ENCODE measurements around the gene ZNF599.
"Not testable (repeated sequence)": the region's sequence is repeated elsewhere in the genome, so short reads cannot be mapped to it uniquely, and the experiment has no call there.

The ZNF599 gene

GRCh38 chr19:34772697-34773554 is at the start of gene ZNF599:
Gene ZNF599, minus strand, starts transcription at chr19:34773215. Its CDS starts 374 bp downstream, at chr19:34772841.
- peaks cover 5% of the 10 kb centered on the region for H3K27me3 ChIP-seq (ENCODE audit: control insufficient read depth, insufficient read depth, low read length)
- H3K36me3 ChIP-seq (ENCODE audit: control insufficient read depth, low read depth, low read length), result no peaks in the 10 kb centered on the region
- no peaks in the 10 kb centered on the region for H3K4me1 ChIP-seq (ENCODE audit: control insufficient read depth, low read depth, low read length)
- no peak within 1 kb of the TSS for H3K27ac ChIP-seq (ENCODE audit: low read length)
- no peaks in the 10 kb centered on the region for H3K9me3 ChIP-seq (ENCODE audit: control insufficient read depth, low read depth, low read length)
- H3K4me3 ChIP-seq (ENCODE audit: low read length), result peak within 1 kb of the TSS; percentile 78
- H3K9ac ChIP-seq (ENCODE audit: low read length), result peak within 1 kb of the TSS; percentile 41

GRCh38 chr19:34818270-34818669 is 45.3 kb upstream of the ZNF599 start:
- Histone ChIP-seq H3K4me1 (ENCODE audit: control insufficient read depth, low read depth, low read length) (no peaks in the 10 kb centered on the region), H3K27me3 (ENCODE audit: control insufficient read depth, insufficient read depth, low read length) (no peaks in the 10 kb centered on the region), H3K4me3 (ENCODE audit: low read length) (no peak overlapping the region), H3K36me3 (ENCODE audit: control insufficient read depth, low read depth, low read length) (no peaks in the 10 kb centered on the region), H3K9me3 (ENCODE audit: control insufficient read depth, low read depth, low read length) (no peaks in the 10 kb centered on the region), H3K27ac (ENCODE audit: low read length) (no peak overlapping the region), H3K9ac (ENCODE audit: low read length) (no peak overlapping the region)

DNA sequence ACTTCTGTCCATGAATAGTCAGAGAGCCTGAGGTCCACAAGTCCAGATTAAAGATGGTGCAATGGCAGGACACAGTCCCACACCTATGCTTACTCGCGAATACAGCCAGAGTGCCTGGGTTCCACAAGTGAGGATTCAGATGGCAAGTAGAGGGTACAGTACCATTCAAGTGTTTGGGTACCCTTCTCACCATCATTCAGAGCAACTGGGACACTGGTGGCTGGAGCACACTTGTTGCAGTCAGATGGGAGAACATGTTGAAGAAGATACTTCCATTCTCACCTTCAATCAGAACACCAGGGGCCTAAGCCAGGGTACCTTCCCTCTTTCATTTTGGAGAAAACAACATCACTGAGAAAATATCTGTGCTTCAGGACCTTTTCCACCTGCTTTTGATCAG is 43.7 kb upstream of the ZNF599 start:
- Histone ChIP-seq H3K36me3 (ENCODE audit: control insufficient read depth, low read depth, low read length) (no peaks in the 10 kb centered on the region), H3K4me3 (ENCODE audit: low read length) (no peak overlapping the region), H3K27me3 (ENCODE audit: control insufficient read depth, insufficient read depth, low read length) (no peaks in the 10 kb centered on the region), H3K9me3 (ENCODE audit: control insufficient read depth, low read depth, low read length) (no peaks in the 10 kb centered on the region), H3K9ac (ENCODE audit: low read length) (no peak overlapping the region), H3K4me1 (ENCODE audit: control insufficient read depth, low read depth, low read length) (no peaks in the 10 kb centered on the region), H3K27ac (ENCODE audit: low read length) (no peak overlapping the region)

- Histone ChIP-seq H3K9me3 (ENCODE audit: control insufficient read depth, low read depth, low read length) (peaks cover 4% of the 10 kb centered on the region), H3K27me3 (ENCODE audit: control insufficient read depth, insufficient read depth, low read length) (no peaks in the 10 kb centered on the region), H3K36me3 (ENCODE audit: control insufficient read depth, low read depth, low read length) (no peaks in the 10 kb centered on the region), H3K4me1 (ENCODE audit: control insufficient read depth, low read depth, low read length) (no peaks in the 10 kb centered on the region), H3K9ac (ENCODE audit: low read length) (no peak overlapping the region), H3K4me3 (ENCODE audit: low read length) (no peak overlapping the region), H3K27ac (ENCODE audit: low read length) (no peak overlapping the region)
Measured at GRCh38 chr19:34808566-34808965, 35.6 kb upstream of the ZNF599 start.

DNA sequence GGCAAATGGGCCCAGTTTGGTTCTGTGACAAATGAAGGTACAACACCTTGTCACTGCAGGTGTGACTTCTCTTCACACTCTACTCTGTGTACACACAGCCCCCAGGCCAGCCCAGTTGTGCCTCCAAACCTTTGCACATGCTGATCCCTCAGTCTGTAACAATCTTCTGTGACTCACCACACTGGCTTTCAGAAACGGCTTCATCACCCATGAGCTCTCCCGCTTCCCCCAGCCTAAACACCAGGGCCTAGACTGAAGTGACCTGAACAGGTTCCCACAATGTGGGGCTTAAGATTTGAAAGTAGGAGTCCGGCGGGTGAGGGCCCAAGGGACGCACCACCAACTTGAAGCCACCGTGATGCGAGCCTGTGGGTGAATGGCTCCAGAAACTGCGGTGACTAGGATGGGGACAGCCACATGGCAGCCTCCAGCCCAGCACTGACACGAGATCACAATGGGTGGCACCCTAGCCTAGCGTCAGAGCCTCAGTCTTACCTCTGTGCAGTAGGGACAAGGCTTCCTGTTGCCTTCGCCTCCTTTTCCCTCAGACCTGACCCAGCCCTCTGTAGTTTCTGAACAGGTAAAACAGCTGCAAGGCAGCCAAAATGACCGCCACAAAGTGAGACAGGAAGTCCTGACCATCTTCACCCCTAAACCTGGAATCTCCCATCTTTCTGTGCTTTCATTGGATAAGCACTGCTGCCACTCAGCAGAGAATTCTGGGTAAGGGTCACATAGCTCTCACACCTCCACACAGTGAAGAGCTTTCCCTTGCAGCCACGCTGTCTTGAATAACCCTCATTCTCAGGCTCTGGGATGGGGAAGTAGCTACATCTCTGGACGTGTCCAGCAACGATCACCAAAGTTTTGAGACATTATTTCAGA is 34.2 kb upstream of the ZNF599 start:
- H3K27ac ChIP-seq (ENCODE audit: low read length), result no peak overlapping the region
- H3K27me3 ChIP-seq (ENCODE audit: control insufficient read depth, insufficient read depth, low read length), result no peaks in the 10 kb centered on the region
- no peaks in the 10 kb centered on the region for H3K4me1 ChIP-seq (ENCODE audit: control insufficient read depth, low read depth, low read length)
- H3K9me3 ChIP-seq (ENCODE audit: control insufficient read depth, low read depth, low read length), result peaks cover 4% of the 10 kb centered on the region
- H3K4me3 ChIP-seq (ENCODE audit: low read length), result no peak overlapping the region
- no peak overlapping the region for H3K9ac ChIP-seq (ENCODE audit: low read length)
- H3K36me3 ChIP-seq (ENCODE audit: control insufficient read depth, low read depth, low read length), result no peaks in the 10 kb centered on the region

DNA sequence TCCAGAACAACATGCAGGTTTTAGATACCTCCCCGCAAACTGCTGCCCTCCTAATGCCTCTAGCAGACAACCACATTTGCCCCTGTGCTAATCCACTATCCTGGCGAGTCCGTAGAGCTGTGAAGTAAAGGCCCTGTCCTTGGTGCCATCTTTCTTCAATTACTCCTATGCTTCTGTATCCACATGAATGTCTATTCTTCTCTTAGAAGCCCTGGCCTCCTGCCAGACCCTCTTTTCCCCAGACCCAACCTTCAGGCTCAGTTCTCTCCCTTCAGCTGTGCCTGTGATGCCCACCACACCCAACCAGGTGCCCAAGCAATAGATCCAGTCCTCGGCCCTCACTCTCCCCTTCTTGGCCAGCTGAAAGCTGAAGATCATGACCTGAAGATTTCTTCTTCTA is 31.1 kb upstream of the ZNF599 start:
- Histone ChIP-seq H3K4me3 (ENCODE audit: low read length) (no peak overlapping the region), H3K4me1 (ENCODE audit: control insufficient read depth, low read depth, low read length) (no peaks in the 10 kb centered on the region), H3K9ac (ENCODE audit: low read length) (no peak overlapping the region), H3K27ac (ENCODE audit: low read length) (no peak overlapping the region), H3K27me3 (ENCODE audit: control insufficient read depth, insufficient read depth, low read length) (no peaks in the 10 kb centered on the region), H3K9me3 (ENCODE audit: control insufficient read depth, low read depth, low read length) (peaks cover 10% of the 10 kb centered on the region), H3K36me3 (ENCODE audit: control insufficient read depth, low read depth, low read length) (no peaks in the 10 kb centered on the region)

- not testable (repeated sequence) for H3K4me3 ChIP-seq (ENCODE audit: low read length); H3K27ac ChIP-seq (ENCODE audit: low read length); H3K27me3 ChIP-seq (ENCODE audit: control insufficient read depth, insufficient read depth, low read length); H3K4me1 ChIP-seq (ENCODE audit: control insufficient read depth, low read depth, low read length); H3K9ac ChIP-seq (ENCODE audit: low read length); H3K36me3 ChIP-seq (ENCODE audit: control insufficient read depth, low read depth, low read length)
- peaks cover 12% of the 10 kb centered on the region for H3K9me3 ChIP-seq (ENCODE audit: control insufficient read depth, low read depth, low read length)
Measured at GRCh38 chr19:34796953-34797352, 23.9 kb upstream of the ZNF599 start.

- Histone ChIP-seq H3K27ac (ENCODE audit: low read length) (no peak overlapping the region), H3K4me1 (ENCODE audit: control insufficient read depth, low read depth, low read length) (no peaks in the 10 kb centered on the region), H3K36me3 (ENCODE audit: control insufficient read depth, low read depth, low read length) (no peaks in the 10 kb centered on the region), H3K9ac (ENCODE audit: low read length) (no peak overlapping the region), H3K9me3 (ENCODE audit: control insufficient read depth, low read depth, low read length) (peaks cover 23% of the 10 kb centered on the region), H3K4me3 (ENCODE audit: low read length) (no peak overlapping the region), H3K27me3 (ENCODE audit: control insufficient read depth, insufficient read depth, low read length) (no peaks in the 10 kb centered on the region)
Measured at GRCh38 chr19:34794066-34794960, 21.3 kb upstream of the ZNF599 start.

GRCh38 chr19:34793565-34793964 is 20.6 kb upstream of the ZNF599 start:
- no peaks in the 10 kb centered on the region for H3K36me3 ChIP-seq (ENCODE audit: control insufficient read depth, low read depth, low read length)
- H3K4me3 ChIP-seq (ENCODE audit: low read length), result no peak overlapping the region
- H3K4me1 ChIP-seq (ENCODE audit: control insufficient read depth, low read depth, low read length), result no peaks in the 10 kb centered on the region
- H3K27me3 ChIP-seq (ENCODE audit: control insufficient read depth, insufficient read depth, low read length), result no peaks in the 10 kb centered on the region
- no peak overlapping the region for H3K9ac ChIP-seq (ENCODE audit: low read length)
- H3K27ac ChIP-seq (ENCODE audit: low read length), result no peak overlapping the region
- peaks cover 21% of the 10 kb centered on the region for H3K9me3 ChIP-seq (ENCODE audit: control insufficient read depth, low read depth, low read length)

- H3K27me3 ChIP-seq (ENCODE audit: control insufficient read depth, insufficient read depth, low read length), result no peaks in the 10 kb centered on the region
- no peaks in the 10 kb centered on the region for H3K4me1 ChIP-seq (ENCODE audit: control insufficient read depth, low read depth, low read length)
- H3K9ac ChIP-seq (ENCODE audit: low read length), result no peak overlapping the region
- H3K36me3 ChIP-seq (ENCODE audit: control insufficient read depth, low read depth, low read length), result no peaks in the 10 kb centered on the region
- H3K9me3 ChIP-seq (ENCODE audit: control insufficient read depth, low read depth, low read length), result peaks cover 24% of the 10 kb centered on the region
- no peak overlapping the region for H3K27ac ChIP-seq (ENCODE audit: low read length)
- no peak overlapping the region for H3K4me3 ChIP-seq (ENCODE audit: low read length)
Measured at GRCh38 chr19:34788074-34788473, 15.1 kb upstream of the ZNF599 start.
